Thyroid gland (tissue), 4 donors: ENCODE results near the gene POMGNT2. TPM values are rescaled to one million over a fixed set of nuclear protein-coding genes. Genes with fewer than 3 reads are reported as not detected.

Experiments used
- DNase-seq, 2 donors: peaks; one replicate each; pipeline ENCODE4 v3.0.0-alpha.2; 2019
- H3K27ac ChIP-seq, 3 donors: fragments of 200-600 bp; sonication (generic); 1 replicate in 2 of 3; 2 replicates in 1 of 3; pipeline ENCODE4 v1.5.1; 2016 to 2019; ENCODE audit warnings: mild to moderate bottlenecking in 1 of 3, moderate library complexity in 1 of 3
- H3K27me3 ChIP-seq: fragments of 200-600 bp; sonication (generic); one replicate; pipeline ENCODE4 v1.5.1; 2019
- H3K36me3 ChIP-seq, 2 donors: fragments of 200-600 bp; sonication (generic); one replicate each; pipeline ENCODE4 v1.5.1; 2016 to 2019
- H3K4me1 ChIP-seq, 2 donors: fragments of 200-600 bp; sonication (generic); one replicate each; pipeline ENCODE4 v1.5.1; 2017 to 2019
- H3K4me3 ChIP-seq, 3 donors: fragments of 200-600 bp; sonication (generic); replicated peaks in 1 of 3; 1 replicate in 2 of 3; 2 replicates in 1 of 3; pipeline ENCODE4 v1.5.1; 2016; ENCODE audit warnings: mild to moderate bottlenecking in 1 of 3
- H3K9me3 ChIP-seq: fragments of 200-600 bp; sonication (generic); one replicate; pipeline ENCODE4 v1.5.1; 2017
- CTCF ChIP-seq, 6 experiments: fragments of 200-600 bp in 3 of 6; fragments of 450-650 bp in 3 of 6; sonication (generic) in 3 of 6; IDR thresholded peaks; one replicate each; pipeline ENCODE4 v1.5.1; 2016 to 2019; ENCODE audit warnings: antibody characterized with exemption in 6 of 6, mild to moderate bottlenecking in 2 of 6, inconsistent platforms in 1 of 6, moderate library complexity in 1 of 6
- POLR2A ChIP-seq, 2 donors: fragments of 450-650 bp; IDR thresholded peaks; one replicate each; pipeline ENCODE4 v1.6.1; 2017; ENCODE audit warnings: antibody characterized with exemption in 2 of 2, mild to moderate bottlenecking in 2 of 2, moderate library complexity in 1 of 2
- WGBS, 2 donors: methylation state at CpG; one replicate each; pipeline ENCODE4 v1.1.5; 2017; 5-methylcytosine and 5-hydroxymethylcytosine counted together
- intact Hi-C: fragments of 100-400 bp; cut with DNase I; formaldehyde crosslinking; loops from one replicate; pipeline ENCODE4 v1.15.1; 2023
- total RNA-seq, 4 donors: library from RNA; depleted of rRNA; stranded (reverse); fragments of >200 nt; gene quantifications; one replicate each; pipeline ENCODE4 v1.2.3, GENCODE V29; 2016

POMGNT2 gene
- total RNA-seq, 4 donors from 2014 or later: 17.1 to 30.1 (median 23.5) TPM

GRCh38 chr3:43095370-43095769 is 10.5 kb downstream of the POMGNT2 start:
- Histone ChIP-seq H3K36me3 (no peaks in the 10 kb centered on the region), H3K27ac (no peak overlapping the region), H3K4me3 (no peak overlapping the region), H3K27me3 (no peaks in the 10 kb centered on the region), H3K9me3 (no peaks in the 10 kb centered on the region), H3K4me1 (peaks cover 6 to 18% of the 10 kb centered on the region in 2 donors)
- intact Hi-C loops: no loop called here
- TF ChIP-seq POLR2A (IDR thresholded peaks at IDR 0.05) (no peak), CTCF (IDR thresholded peaks at IDR 0.05) (no peak)
- no peak for DNase-seq
- WGBS, 2 donors: 98 to 99% methylated on average over 5 of the region's 5 CpGs

GRCh38 chr3:43094851-43095250 is 11.0 kb downstream of the POMGNT2 start:
- 25 to 39% methylated on average over 2 to 4 of the region's 4 CpGs for WGBS, 2 donors
- H3K36me3 ChIP-seq: no peaks in the 10 kb centered on the region
- no peak overlapping the region for H3K4me3 ChIP-seq
- intact Hi-C loops: no loop called here
- H3K4me1 ChIP-seq: peaks cover 6 to 18% of the 10 kb centered on the region in 2 donors
- DNase-seq: peak; percentile 74 to 79
- no peaks in the 10 kb centered on the region for H3K27me3 ChIP-seq
- H3K9me3 ChIP-seq: no peaks in the 10 kb centered on the region
- no peak for TF ChIP-seq CTCF (IDR thresholded peaks at IDR 0.05)
- no peak for TF ChIP-seq POLR2A (IDR thresholded peaks at IDR 0.05)
- H3K27ac ChIP-seq: no peak overlapping the region

GRCh38 chr3:43094381-43094780 is 11.5 kb downstream of the POMGNT2 start:
- no peak overlapping the region for H3K27ac ChIP-seq
- intact Hi-C loops: no loop called here
- no peaks in the 10 kb centered on the region for H3K36me3 ChIP-seq
- no peaks in the 10 kb centered on the region for H3K27me3 ChIP-seq
- H3K4me1 ChIP-seq: peaks cover 6 to 18% of the 10 kb centered on the region in 2 donors
- H3K9me3 ChIP-seq: no peaks in the 10 kb centered on the region
- DNase-seq: no peak
- TF ChIP-seq POLR2A (IDR thresholded peaks at IDR 0.05): no peak
- no peak for TF ChIP-seq CTCF (IDR thresholded peaks at IDR 0.05)
- no peak overlapping the region for H3K4me3 ChIP-seq
- WGBS, 2 donors: 64 to 80% methylated on average over 1 to 2 of the region's 2 CpGs

- H3K36me3 ChIP-seq: no peaks in the 10 kb centered on the region
- no peak for TF ChIP-seq POLR2A (IDR thresholded peaks at IDR 0.05)
- no peak for TF ChIP-seq CTCF (IDR thresholded peaks at IDR 0.05)
- H3K27me3 ChIP-seq: no peaks in the 10 kb centered on the region
- no peaks in the 10 kb centered on the region for H3K9me3 ChIP-seq
- no peak overlapping the region for H3K4me3 ChIP-seq
- intact Hi-C loops: no loop called here
- 70 to 85% methylated on average over 2 of the region's 2 CpGs for WGBS, 2 donors
- H3K27ac ChIP-seq: no peak overlapping the region
- DNase-seq: no peak
- H3K4me1 ChIP-seq: peaks cover 6 to 18% of the 10 kb centered on the region in 2 donors
Observed at GRCh38 chr3:43093974-43094373, 11.9 kb downstream of the POMGNT2 start.

GRCh38 chr3:43093006-43093405 is 12.9 kb downstream of the POMGNT2 start:
- H3K27ac ChIP-seq: no peak overlapping the region
- H3K4me3 ChIP-seq: no peak overlapping the region
- intact Hi-C loops: no loop called here
- no peaks in the 10 kb centered on the region for H3K9me3 ChIP-seq
- WGBS, 2 donors: 88 to 100% methylated on average over 1 of the region's 1 CpG
- no peak for DNase-seq
- no peak for TF ChIP-seq POLR2A (IDR thresholded peaks at IDR 0.05)
- TF ChIP-seq CTCF (IDR thresholded peaks at IDR 0.05): no peak
- no peaks in the 10 kb centered on the region for H3K27me3 ChIP-seq
- H3K36me3 ChIP-seq: no peaks in the 10 kb centered on the region
- peaks cover 6 to 18% of the 10 kb centered on the region in 2 donors for H3K4me1 ChIP-seq
